ENCODE measurements around the gene CADM1. TPM values are rescaled to one million over a fixed set of nuclear protein-coding genes. Genes with fewer than 3 reads are reported as not detected.

Gene CADM1
- total and polyA plus RNA-seq, 10 of the 15 experiments (the other 5 are each of a cell fraction or from before 2014, with no cell fraction given), result 0.03 to 0.48 (median 0.15) TPM; not detected in 3

GRCh38 chr11:115496892-115497291, 7.3 kb downstream of the CADM1 start:
- Histone ChIP-seq H2AFZ (ENCODE audit: control insufficient read depth, low read depth, low read length) (no peak overlapping the region), H3K4me2 (ENCODE audit: control insufficient read depth, insufficient read depth) (no peak overlapping the region), H3K27ac (ENCODE audit: control insufficient read depth, insufficient read depth) (no peak overlapping the region), H3K36me3 (ENCODE audit: control insufficient read depth in 2 of 2, insufficient read depth in 2 of 2, low read length in 1 of 2) (no peaks in the 10 kb centered on the region), H4K20me1 (ENCODE audit: control insufficient read depth, insufficient read depth) (no peaks in the 10 kb centered on the region), H3K4me3 (no peak overlapping the region), H3K9ac (ENCODE audit: control insufficient read depth, insufficient read depth, low read length) (no peak overlapping the region), H3K27me3 (replicated peaks in 1 of 2; ENCODE audit: control insufficient read depth in 2 of 2, insufficient read depth in 2 of 2, low read length in 1 of 2) (peaks cover 4 to 14% of the 10 kb centered on the region in 2 experiments; a peak in 3 of 4 replicates), H3K79me2 (ENCODE audit: control insufficient read depth, insufficient read depth, low read length) (no peaks in the 10 kb centered on the region), H3K9me3 (replicated peaks; ENCODE audit: control insufficient read depth, insufficient read depth, low read length) (no peaks in the 10 kb centered on the region), H3K4me1 (ENCODE audit: control insufficient read depth, insufficient read depth, low read length) (peaks cover 7% of the 10 kb centered on the region; the same call in 1 of the 2 replicates)
- ATAC-seq (no peak; the same call in 2 of the 3 replicates), DNase-seq (ENCODE audit: low read depth, low spot score) (no peak), FAIRE-seq (no peak)
- ChIA-PET SMC1A (ENCODE audit: uncharacterized antibody, unreplicated experiment) (no interaction called here), POLR2A (no interaction called here), RAD21 (ENCODE audit: unreplicated experiment) (no interaction called here), CTCF (no interaction called here)
- no TSS peak for BruUV-seq (replicated peaks)
- intact Hi-C loops (cut with micrococcal nuclease; ENCODE audit: unreplicated experiment) (no loop called here), in situ Hi-C loops (cut with MboI) (no loop called here)
- WGBS (ENCODE audit: insufficient coverage, insufficient replicate concordance, low lambda C conversion rate, missing lambda C conversion rate), result 61% methylated on average over 3 of the region's 3 CpGs
- TF ChIP-seq LARP7 (IDR thresholded peaks at IDR 0.05) (no peak), BMI1 (IDR thresholded peaks at IDR 0.05; ENCODE audit: borderline replicate concordance) (no peak), IKZF1 (conservative IDR thresholded peaks at IDR 0.05) (no peak), MXI1 (IDR thresholded peaks at IDR 0.05; ENCODE audit: low read depth, low read length) (no peak), ZNF274 (IDR thresholded peaks at IDR 0.05; ENCODE audit: insufficient read depth, insufficient read length) (no peak), RAD51 (IDR thresholded peaks at IDR 0.05) (no peak)

GRCh38 chr11:115493905-115494304, 10.3 kb downstream of the CADM1 start:
- DNase-seq (ENCODE audit: low read depth, low spot score), result no peak
- TF ChIP-seq RUNX3 (IDR thresholded peaks at IDR 0.05; ENCODE audit: low read length), result no peak
- no peak for TF ChIP-seq IKZF2 (IDR thresholded peaks at IDR 0.05)
- TF ChIP-seq HDGF (IDR thresholded peaks at IDR 0.05), result no peak
- no peak for TF ChIP-seq POLR2AphosphoS2 (IDR thresholded peaks at IDR 0.05; ENCODE audit: low read depth, low read length)
- no peak for TF ChIP-seq LARP7 (IDR thresholded peaks at IDR 0.05)
- TF ChIP-seq E2F4 (IDR thresholded peaks at IDR 0.05; ENCODE audit: low read depth, low read length), result no peak
- no peak for TF ChIP-seq SPI1 (IDR thresholded peaks at IDR 0.05; ENCODE audit: borderline replicate concordance, insufficient read depth, low read depth, low read length)
- TF ChIP-seq CREM (IDR thresholded peaks at IDR 0.05; ENCODE audit: low read depth), result no peak
- TF ChIP-seq HCFC1 (IDR thresholded peaks at IDR 0.05; ENCODE audit: low read length), result no peak
- no peak for TF ChIP-seq ESRRA (IDR thresholded peaks at IDR 0.05; ENCODE audit: low read length)
- TF ChIP-seq MTA3 (IDR thresholded peaks at IDR 0.05; ENCODE audit: borderline replicate concordance, low read length), result no peak
- no peak for TF ChIP-seq PAX5 (IDR thresholded peaks at IDR 0.05; ENCODE audit: borderline replicate concordance, low read depth, low read length)
- no peak for TF ChIP-seq NBN (IDR thresholded peaks at IDR 0.05)
- ChIA-PET SMC1A (ENCODE audit: uncharacterized antibody, unreplicated experiment) (no interaction called here), POLR2A (no interaction called here), CTCF (no interaction called here), RAD21 (ENCODE audit: unreplicated experiment) (no interaction called here)
- Histone ChIP-seq H3K4me3 (no peak overlapping the region), H4K20me1 (ENCODE audit: control insufficient read depth, insufficient read depth) (no peaks in the 10 kb centered on the region), H3K9me3 (replicated peaks; ENCODE audit: control insufficient read depth, insufficient read depth, low read length) (no peaks in the 10 kb centered on the region), H3K9ac (ENCODE audit: control insufficient read depth, insufficient read depth, low read length) (no peak overlapping the region), H3K27ac (ENCODE audit: control insufficient read depth, insufficient read depth) (no peak overlapping the region), H3K36me3 (ENCODE audit: control insufficient read depth in 2 of 2, insufficient read depth in 2 of 2, low read length in 1 of 2) (no peaks in the 10 kb centered on the region), H2AFZ (ENCODE audit: control insufficient read depth, low read depth, low read length) (no peak overlapping the region), H3K4me2 (ENCODE audit: control insufficient read depth, insufficient read depth) (no peak overlapping the region), H3K27me3 (replicated peaks in 1 of 2; ENCODE audit: control insufficient read depth in 2 of 2, insufficient read depth in 2 of 2, low read length in 1 of 2) (peaks cover 0 to 6% of the 10 kb centered on the region in 2 experiments; a peak in 1 of 4 replicates), H3K4me1 (ENCODE audit: control insufficient read depth, insufficient read depth, low read length) (peaks cover 7% of the 10 kb centered on the region; the same call in 1 of the 2 replicates), H3K79me2 (ENCODE audit: control insufficient read depth, insufficient read depth, low read length) (no peaks in the 10 kb centered on the region)
- intact Hi-C loops (cut with micrococcal nuclease; ENCODE audit: unreplicated experiment) (no loop called here), in situ Hi-C loops (cut with MboI) (no loop called here)
- no peak for FAIRE-seq
- WGBS (ENCODE audit: insufficient coverage, insufficient replicate concordance, low lambda C conversion rate, missing lambda C conversion rate), result 93% methylated on average over 2 of the region's 2 CpGs
- no peak for ATAC-seq
- BruUV-seq (replicated peaks), result no TSS peak
